Ureter (tissue), 1 donor: ENCODE results near the gene RPL29. TPM values are rescaled to one million over a fixed set of nuclear protein-coding genes. Genes with fewer than 3 reads are reported as not detected.

ENCODE experiments used
- DNase-seq: peaks from one replicate; pipeline ENCODE4 v3.0.0-alpha.2; 2020; ENCODE audit warnings: low spot score
- total RNA-seq: library from RNA; stranded (reverse); gene quantifications from one replicate; pipeline ENCODE4 v1.2.4, GENCODE V29; 2023
- donor health status: DM: yes; HTN: yes; CAD: no.

Gene RPL29
- total RNA-seq, 1 donor from 2014 or later: 1,577 TPM

- DNase-seq: no peak
Observed at GRCh38 chr3:51966016-51966415, 29.7 kb downstream of the RPL29 start.

- DNase-seq: no peak
Observed at GRCh38 chr3:51964521-51964920, 31.2 kb downstream of the RPL29 start.

GRCh38 chr3:51963951-51964451, 31.7 kb downstream of the RPL29 start:
- DNase-seq: no peak

GRCh38 chr3:51962854-51963530, 32.7 kb downstream of the RPL29 start:
- DNase-seq: no peak

- DNase-seq: no peak
Observed at GRCh38 chr3:51961602-51962569, 33.8 kb downstream of the RPL29 start.

- DNase-seq: no peak
Observed at GRCh38 chr3:51961011-51961410, 34.7 kb downstream of the RPL29 start.

GRCh38 chr3:51960386-51960785, 35.3 kb downstream of the RPL29 start:
- DNase-seq: no peak

- no peak for DNase-seq
Observed at GRCh38 chr3:51959651-51960050, 36.0 kb downstream of the RPL29 start.

GRCh38 chr3:51958603-51959521, 36.8 kb downstream of the RPL29 start:
- no peak for DNase-seq

GRCh38 chr3:51957520-51958205, 38.0 kb downstream of the RPL29 start:
- no peak for DNase-seq

- DNase-seq: peak; percentile 78
Observed at GRCh38 chr3:51955893-51956770, 39.6 kb downstream of the RPL29 start.

GRCh38 chr3:51955175-51955892, 40.4 kb downstream of the RPL29 start, which contains the start of gene GPR62:
GPR62 (plus strand) TSS chr3:51955381; CDS start chr3:51955653, 272 bp downstream.
- DNase-seq: no peak

- DNase-seq: no peak
Observed at GRCh38 chr3:51954713-51955112, 41.0 kb downstream of the RPL29 start.

GRCh38 chr3:51954105-51954504, 41.6 kb downstream of the RPL29 start:
- no peak for DNase-seq

GRCh38 chr3:51953445-51953844, 42.2 kb downstream of the RPL29 start:
- no peak for DNase-seq

GRCh38 chr3:51950899-51951298, 44.8 kb downstream of the RPL29 start:
- no peak for DNase-seq

- no peak for DNase-seq
Observed at GRCh38 chr3:51949121-51949520, 46.6 kb downstream of the RPL29 start.

- no peak for DNase-seq
Observed at GRCh38 chr3:51948016-51948580, 47.6 kb downstream of the RPL29 start.
